HCT116 (cell line): ENCODE results near the gene EFCAB5. TPM values are rescaled to one million over a fixed set of nuclear protein-coding genes. Genes with fewer than 3 reads are reported as not detected.
"Not testable (repeated sequence)": the region's sequence is repeated elsewhere in the genome, so short reads cannot be mapped to it uniquely, and the experiment has no call there.

Experiments used
- ATAC-seq: fragments of 200-7000 bp; cut with Tn5 transposase; 2 replicates; pipeline ENCODE4 v1.9.1; 2020; ENCODE audit warnings: mild to moderate bottlenecking, moderate library complexity
- BruUV-seq: library from RNA; stranded (reverse); fragments of 400-500 nt; replicated peaks from 2 replicates; lab custom pipeline; 2021; lab: Mats Ljungman, UMichigan
- CTCF ChIA-PET: fragments of 300-600 bp; sonication (Branson Sonifier 250); formaldehyde crosslinking; loops from one replicate; lab custom pipeline; 2021; ENCODE audit warnings: antibody characterized with exemption; lab: Charles Lee
- POLR2A ChIA-PET: fragments of 300-600, 350-600 bp; sonication (Branson Sonifier 250); formaldehyde crosslinking; loops from one replicate; lab custom pipeline; 2021; ENCODE audit warnings: antibody characterized with exemption; lab: Charles Lee
- RAD21 ChIA-PET, 2 experiments: fragments of 300-600 bp; sonication (Branson Sonifier 250); formaldehyde crosslinking; loops; one replicate each; lab custom pipeline; 2023; ENCODE audit warnings: low total read pairs in 2 of 2; ENCODE audit not compliant: uncharacterized antibody in 2 of 2, unreplicated experiment in 2 of 2, low non-redundant PET in 1 of 2; lab: Charles Lee
- DNase-seq: peaks from one replicate; pipeline ENCODE4 v3.0.0-alpha.2; 2010; ENCODE audit warnings: low read depth, low spot score
- H2AFZ ChIP-seq: fragments of 200-600 bp; shearing (Covaris generic), sonication (generic); 2 replicates; pipeline ENCODE4 v1.6.1; 2017; ENCODE audit warnings: low read depth, mixed run types, mixed read lengths, antibody characterized with exemption, low read length; ENCODE audit not compliant: poor library complexity, severe bottlenecking
- H3K27ac ChIP-seq: 2 replicates; pipeline ENCODE4 v1.5.1; 2012; ENCODE audit warnings: low read depth, low read length
- H3K27me3 ChIP-seq: fragments of 200-600 bp; sonication (generic); 2 replicates; pipeline ENCODE4 v1.6.1; 2016; ENCODE audit warnings: mixed run types, low read length, mixed read lengths; ENCODE audit not compliant: insufficient read depth
- H3K36me3 ChIP-seq, 2 experiments: fragments of 200-500 bp in 1 of 2; fragments of 200-600 bp in 1 of 2; sonication (Bioruptor generic) in 1 of 2; sonication (generic) in 1 of 2; 2 replicates each; pipeline versions ENCODE4 v1.5.1 to v1.6.1; 2014 to 2016; ENCODE audit warnings: low read length in 2 of 2, inconsistent platforms in 1 of 2, mixed read lengths in 1 of 2, mixed run types in 1 of 2; ENCODE audit not compliant: insufficient read depth in 2 of 2, control insufficient read depth in 1 of 2
- H3K4me1 ChIP-seq, 2 experiments: fragments of 200-600 bp in 1 of 2; sonication (generic) in 1 of 2; 2 replicates each; pipeline versions ENCODE4 v1.5.1 to v1.6.1; 2012 to 2017; ENCODE audit warnings: low read length in 2 of 2, inconsistent platforms in 1 of 2, mild to moderate bottlenecking in 1 of 2, mixed read lengths in 1 of 2, mixed run types in 1 of 2, moderate library complexity in 1 of 2; ENCODE audit not compliant: insufficient read depth in 2 of 2, control insufficient read depth in 1 of 2
- H3K4me2 ChIP-seq: fragments of 200-600 bp; sonication (generic); 2 replicates; pipeline ENCODE4 v1.6.1; 2017; ENCODE audit warnings: mixed run types, low read length, mixed read lengths
- H3K4me3 ChIP-seq, 2 experiments: fragments of 200-600 bp in 1 of 2; sonication (generic) in 1 of 2; replicated peaks in 1 of 2; 2 replicates each; pipeline ENCODE4 v1.5.1; 2011 to 2016; ENCODE audit warnings: low read length in 2 of 2, control low read depth in 1 of 2, low read depth in 1 of 2, mild to moderate bottlenecking in 1 of 2, mixed read lengths in 1 of 2, mixed run types in 1 of 2
- H3K79me2 ChIP-seq: fragments of 200-600 bp; sonication (generic); 2 replicates; pipeline ENCODE4 v1.6.1; 2017; ENCODE audit warnings: mild to moderate bottlenecking, mixed run types, low read length, moderate library complexity, mixed read lengths; ENCODE audit not compliant: insufficient read depth
- H3K9ac ChIP-seq: fragments of 200-600 bp; sonication (generic); 2 replicates; pipeline ENCODE4 v1.6.1; 2016; ENCODE audit warnings: low read length, mixed read lengths
- H3K9me2 ChIP-seq: fragments of 200-600 bp; sonication (generic), shearing (Covaris generic); 2 replicates; pipeline ENCODE4 v1.6.1; 2017; ENCODE audit warnings: mixed run types, mild to moderate bottlenecking, moderate library complexity; ENCODE audit not compliant: insufficient read depth
- H3K9me3 ChIP-seq, 2 experiments: fragments of 200-500 bp in 1 of 2; fragments of 200-600 bp in 1 of 2; sonication (Bioruptor generic) in 1 of 2; sonication (generic) in 1 of 2; 2 replicates each; pipeline ENCODE4 v1.6.1; 2014 to 2017; ENCODE audit warnings: low read length in 2 of 2, mixed read lengths in 2 of 2, inconsistent platforms in 1 of 2, low read depth in 1 of 2, mild to moderate bottlenecking in 1 of 2, mixed run types in 1 of 2, moderate library complexity in 1 of 2; ENCODE audit not compliant: control insufficient read depth in 1 of 2, insufficient read depth in 1 of 2
- H4K20me1 ChIP-seq: fragments of 200-600 bp; sonication (generic), shearing (Covaris generic); 2 replicates; pipeline ENCODE4 v1.6.1; 2017; ENCODE audit warnings: mixed run types, mild to moderate bottlenecking, moderate library complexity; ENCODE audit not compliant: insufficient read depth
- ELF1 ChIP-seq: IDR thresholded peaks from 2 replicates; pipeline ENCODE4 v1.6.1; 2012; ENCODE audit warnings: low read depth, borderline replicate concordance
- RAD21 ChIP-seq: IDR thresholded peaks from 2 replicates; pipeline ENCODE4 v1.6.1; 2012; ENCODE audit warnings: low read depth, mild to moderate bottlenecking
- SIN3A ChIP-seq: IDR thresholded peaks from 2 replicates; pipeline ENCODE4 v1.6.1; 2012; ENCODE audit warnings: low read depth
- TCF7L2 ChIP-seq: IDR thresholded peaks from 2 replicates; pipeline ENCODE4 v1.7.0; 2011; ENCODE audit warnings: borderline replicate concordance, inconsistent platforms; ENCODE audit not compliant: insufficient read depth, insufficient read length; ENCODE audit errors: extremely low read depth
- intact Hi-C: fragments of 100-400 bp; cut with micrococcal nuclease; formaldehyde crosslinking; loops from 2 replicates; pipeline ENCODE4 v1.10.0; 2022
- total RNA-seq: library from RNA; stranded (reverse); gene quantifications from one replicate; pipeline ENCODE4 v1.2.1, GENCODE V29; 2021; ENCODE audit not compliant: unreplicated experiment
- TF ChIP-seq, protein P1 (sequence below), 3 experiments: fragments of 200-600 bp in 1 of 3; sonication (generic) in 1 of 3; IDR thresholded peaks in 2 of 3; conservative IDR thresholded peaks in 1 of 3; 2 replicates each; pipeline ENCODE4 v1.5.1; 2012 to 2017; ENCODE audit warnings: low read depth in 2 of 3, low read length in 2 of 3, antibody characterized with exemption in 1 of 3, borderline replicate concordance in 1 of 3, control low read depth in 1 of 3, mild to moderate bottlenecking in 1 of 3, mixed read lengths in 1 of 3, mixed run types in 1 of 3, moderate library complexity in 1 of 3; ENCODE audit not compliant: insufficient read depth in 1 of 3

The EFCAB5 gene
- total RNA-seq, 1 experiment from 2014 or later, result 0.17 TPM

DNA sequence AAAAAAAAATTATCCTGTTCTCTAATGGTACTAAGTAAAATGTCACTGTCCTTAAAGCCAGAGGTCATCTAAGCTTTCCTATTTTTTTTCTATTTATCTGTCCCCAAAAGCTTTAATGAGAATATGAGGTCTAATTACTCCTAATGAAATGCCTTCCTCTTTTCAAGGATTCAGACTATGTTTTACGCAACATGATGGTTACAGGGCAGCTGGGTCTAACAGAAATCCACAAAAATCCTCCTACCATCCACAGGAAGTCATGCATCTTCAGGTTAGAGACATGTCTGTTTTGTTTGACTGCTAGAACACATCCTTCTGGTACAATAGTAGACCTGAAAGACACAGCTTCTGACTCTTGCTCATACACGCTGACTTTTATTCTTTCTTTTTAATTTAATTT, 145.5 kb downstream of the EFCAB5 start (continued):
- TF ChIP-seq TCF7L2 (no peak), SIN3A (no peak), RAD21 (no peak), ELF1 (no peak)
- TF ChIP-seq, protein P1, sequence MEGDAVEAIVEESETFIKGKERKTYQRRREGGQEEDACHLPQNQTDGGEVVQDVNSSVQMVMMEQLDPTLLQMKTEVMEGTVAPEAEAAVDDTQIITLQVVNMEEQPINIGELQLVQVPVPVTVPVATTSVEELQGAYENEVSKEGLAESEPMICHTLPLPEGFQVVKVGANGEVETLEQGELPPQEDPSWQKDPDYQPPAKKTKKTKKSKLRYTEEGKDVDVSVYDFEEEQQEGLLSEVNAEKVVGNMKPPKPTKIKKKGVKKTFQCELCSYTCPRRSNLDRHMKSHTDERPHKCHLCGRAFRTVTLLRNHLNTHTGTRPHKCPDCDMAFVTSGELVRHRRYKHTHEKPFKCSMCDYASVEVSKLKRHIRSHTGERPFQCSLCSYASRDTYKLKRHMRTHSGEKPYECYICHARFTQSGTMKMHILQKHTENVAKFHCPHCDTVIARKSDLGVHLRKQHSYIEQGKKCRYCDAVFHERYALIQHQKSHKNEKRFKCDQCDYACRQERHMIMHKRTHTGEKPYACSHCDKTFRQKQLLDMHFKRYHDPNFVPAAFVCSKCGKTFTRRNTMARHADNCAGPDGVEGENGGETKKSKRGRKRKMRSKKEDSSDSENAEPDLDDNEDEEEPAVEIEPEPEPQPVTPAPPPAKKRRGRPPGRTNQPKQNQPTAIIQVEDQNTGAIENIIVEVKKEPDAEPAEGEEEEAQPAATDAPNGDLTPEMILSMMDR (IDR thresholded peaks at IDR 0.05 in 2 of 3, conservative IDR thresholded peaks at IDR 0.05 in 1 of 3; ENCODE audit: borderline replicate concordance in 1 of 3, insufficient read depth in 1 of 3, low read depth in 2 of 3, low read length in 2 of 3), result no peak
- TF ChIP-seq, all 23 proteins: peak for 0

DNA sequence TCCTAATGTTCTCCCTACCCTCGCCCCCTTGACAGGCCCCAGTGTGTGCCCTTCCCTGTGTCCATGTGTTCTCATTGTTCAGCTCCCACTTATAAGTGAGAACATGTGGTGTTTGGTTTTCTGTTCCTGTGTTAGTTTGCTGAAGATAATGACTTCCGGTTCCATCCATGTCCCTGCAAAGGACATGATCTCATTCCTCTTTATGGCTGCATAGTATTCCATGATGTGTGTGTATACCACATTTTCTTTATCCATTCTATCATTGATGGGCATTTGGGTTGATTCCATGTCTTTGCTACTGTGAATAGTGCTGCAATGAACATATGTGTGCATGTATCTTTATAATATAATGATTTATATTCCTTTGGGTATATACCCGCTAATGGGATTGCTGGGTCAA, 146.0 kb downstream of the EFCAB5 start:
- H3K27ac ChIP-seq, H3K27me3 ChIP-seq, H3K9ac ChIP-seq, DNase-seq, H3K4me3 ChIP-seq, H3K79me2 ChIP-seq, H3K36me3 ChIP-seq, H3K4me2 ChIP-seq, H3K9me2 ChIP-seq, H4K20me1 ChIP-seq, BruUV-seq, CTCF ChIA-PET, intact Hi-C loops, H2AFZ ChIP-seq, RAD21 ChIA-PET, POLR2A ChIA-PET, ATAC-seq, H3K9me3 ChIP-seq: not testable (repeated sequence)
- peaks cover 0 to 12% of the 10 kb centered on the region in 2 experiments; a peak in 2 of 4 replicates for H3K4me1 ChIP-seq
